IMR-90 (cell line): Measurements from ENCODE around the gene FA2H. TPM values are rescaled to one million over a fixed set of nuclear protein-coding genes. Genes with fewer than 3 reads are reported as not detected.

Experiments used
- ATAC-seq: fragments of 200-7000 bp; cut with Tn5 transposase; 2 replicates; pipeline ENCODE4 v1.9.1; 2020; ENCODE audit warnings: low read depth, mild to moderate bottlenecking, moderate library complexity
- BruUV-seq: library from RNA; stranded (reverse); fragments of 400-500 nt; replicated peaks from 2 replicates; lab custom pipeline; 2021; lab: Mats Ljungman, UMichigan
- CTCF ChIA-PET: fragments of 300-600 bp; formaldehyde crosslinking; extraction: SDS; loops from one replicate; lab custom pipeline; 2021; ENCODE audit warnings: antibody characterized with exemption; lab: Yijun Ruan, JAX
- POLR2A ChIA-PET: fragments of 300-600 bp; sonication (Branson Sonifier 250); formaldehyde crosslinking; loops from one replicate; lab custom pipeline; 2022; ENCODE audit warnings: antibody characterized with exemption; ENCODE audit not compliant: unreplicated experiment; lab: Charles Lee
- DNase-seq: peaks from one replicate; pipeline ENCODE4 v3.0.0; 2013
- H2AFZ ChIP-seq: replicated peaks from 2 replicates; pipeline ENCODE3; 2013; ENCODE audit warnings: low read length, mild to moderate bottlenecking; ENCODE audit not compliant: poor library complexity
- H2AK5ac ChIP-seq: 2 replicates; pipeline ENCODE4 v1.6.1; 2013; ENCODE audit warnings: low read depth, low read length, inconsistent platforms
- H2AK9ac ChIP-seq: replicated peaks from 2 replicates; pipeline ENCODE3; 2013; ENCODE audit warnings: mild to moderate bottlenecking, low read depth, low read length, moderate library complexity; ENCODE audit not compliant: poor library complexity
- H2BK120ac ChIP-seq: 2 replicates; pipeline ENCODE4 v1.6.1; 2013; ENCODE audit warnings: low read depth, low read length, inconsistent platforms
- H2BK15ac ChIP-seq: 3 replicates; pipeline ENCODE4 v1.6.1; 2013; ENCODE audit warnings: low read depth, low read length, inconsistent platforms
- H2BK20ac ChIP-seq: 2 replicates; pipeline ENCODE4 v1.6.1; 2013; ENCODE audit warnings: low read depth, mild to moderate bottlenecking, inconsistent platforms, low read length, moderate library complexity
- H2BK5ac ChIP-seq: 2 replicates; pipeline ENCODE4 v1.6.1; 2013; ENCODE audit warnings: mild to moderate bottlenecking, low read depth, low read length, inconsistent platforms; ENCODE audit not compliant: poor library complexity, severe bottlenecking
- H3K14ac ChIP-seq: replicated peaks from 2 replicates; pipeline ENCODE4 v1.6.1; 2013; ENCODE audit warnings: low read depth, low read length, inconsistent platforms
- H3K18ac ChIP-seq: 2 replicates; pipeline ENCODE4 v1.6.1; 2013; ENCODE audit warnings: low read depth, low read length, control low read depth
- H3K23ac ChIP-seq: 2 replicates; pipeline ENCODE4 v1.6.1; 2013; ENCODE audit warnings: low read depth, low read length, inconsistent platforms
- H3K27ac ChIP-seq: 2 replicates; pipeline ENCODE4 v1.5.1; 2013; ENCODE audit warnings: mild to moderate bottlenecking, control low read depth, low read length; ENCODE audit not compliant: insufficient read depth
- H3K27me3 ChIP-seq: 2 replicates; pipeline ENCODE4 v1.6.1; 2013; ENCODE audit warnings: low read length; ENCODE audit not compliant: control insufficient read depth, insufficient read depth
- H3K36me3 ChIP-seq: 2 replicates; pipeline ENCODE4 v1.6.1; 2013; ENCODE audit warnings: low read length, mixed read lengths; ENCODE audit not compliant: control insufficient read depth, insufficient read depth
- H3K4ac ChIP-seq: 2 replicates; pipeline ENCODE4 v1.6.1; 2013; ENCODE audit warnings: low read depth, low read length, inconsistent platforms
- H3K4me1 ChIP-seq: 2 replicates; pipeline ENCODE4 v1.6.1; 2013; ENCODE audit warnings: low read length, mixed read lengths; ENCODE audit not compliant: control insufficient read depth, insufficient read depth
- H3K4me2 ChIP-seq: 2 replicates; pipeline ENCODE4 v1.6.1; 2013; ENCODE audit warnings: low read depth, mild to moderate bottlenecking, control low read depth, low read length, moderate library complexity
- H3K4me3 ChIP-seq: 2 replicates; pipeline ENCODE4 v1.5.1; 2013; ENCODE audit warnings: low read depth, mild to moderate bottlenecking, control low read depth, low read length, moderate library complexity; ENCODE audit not compliant: insufficient read depth
- H3K56ac ChIP-seq: 2 replicates; pipeline ENCODE4 v1.6.1; 2013; ENCODE audit warnings: low read length, inconsistent platforms; ENCODE audit not compliant: insufficient read depth; ENCODE audit errors: extremely low read depth
- H3K79me1 ChIP-seq, 2 experiments: 2 replicates each; pipeline ENCODE4 v1.6.1; 2013; ENCODE audit warnings: low read length in 2 of 2, inconsistent platforms in 1 of 2, low read depth in 1 of 2
- H3K9ac ChIP-seq: 2 replicates; pipeline ENCODE4 v1.6.1; 2013; ENCODE audit warnings: low read depth, low read length, control low read depth
- H3K9me1 ChIP-seq: 2 replicates; pipeline ENCODE4 v1.6.1; 2013; ENCODE audit warnings: low read length, inconsistent platforms; ENCODE audit not compliant: insufficient read depth
- H3K9me3 ChIP-seq: 2 replicates; pipeline ENCODE4 v1.6.1; 2013; ENCODE audit warnings: low read length; ENCODE audit not compliant: control insufficient read depth, insufficient read depth
- H4K20me1 ChIP-seq: 2 replicates; pipeline ENCODE4 v1.6.1; 2013; ENCODE audit warnings: low read length, inconsistent platforms; ENCODE audit not compliant: insufficient read depth
- H4K5ac ChIP-seq: 2 replicates; pipeline ENCODE4 v1.6.1; 2013; ENCODE audit warnings: mild to moderate bottlenecking, low read depth, low read length, control low read depth
- H4K8ac ChIP-seq, 2 experiments: 2 replicates each; pipeline ENCODE4 v1.6.1; 2013; ENCODE audit warnings: low read depth in 2 of 2, low read length in 2 of 2, control low read depth in 1 of 2, inconsistent platforms in 1 of 2
- H4K91ac ChIP-seq: 2 replicates; pipeline ENCODE4 v1.6.1; 2013; ENCODE audit warnings: low read depth, low read length, inconsistent platforms; ENCODE audit not compliant: insufficient read depth
- SMC3 ChIP-seq: fragments of 150-350 bp; IDR thresholded peaks from 2 replicates; pipeline ENCODE4 v1.6.1; 2016; ENCODE audit warnings: low read depth, mild to moderate bottlenecking, antibody characterized with exemption, low read length, moderate library complexity
- WGBS, 2 experiments: methylation state at CpG; one replicate each; pipeline versions ENCODE4 v1.1.5 to v1.1.7; 2013; ENCODE audit warnings: missing lambda C conversion rate in 2 of 2; ENCODE audit not compliant: insufficient read length in 1 of 2; ENCODE audit errors: extremely low coverage in 2 of 2; 5-methylcytosine and 5-hydroxymethylcytosine counted together
- dilution Hi-C: fragments of 300-500 bp; cut with HindIII; formaldehyde crosslinking; loops from one replicate; pipeline ENCODE4 v1.14.3; 2018; ENCODE audit warnings: low sequenced_read_pairs; ENCODE audit not compliant: unreplicated experiment
- in situ Hi-C: fragments of 300-500 bp; cut with MboI; formaldehyde crosslinking; loops from 3 replicates; pipeline ENCODE4 v1.14.3; 2019; ENCODE audit warnings: low sequenced_read_pairs, inconsistent platforms, mixed read lengths
- intact Hi-C: fragments of 100-400 bp; cut with micrococcal nuclease; formaldehyde crosslinking; loops from 2 replicates; pipeline ENCODE4 v1.10.0; 2022
- polyA plus RNA-seq, 3 experiments: library from polyadenylated mRNA; depleted of rRNA; stranded (reverse); fragments of >200 nt; gene quantifications; 2 replicates each; pipeline ENCODE4 v1.2.3, GENCODE V29; 2012; ENCODE audit warnings: low replicate concordance in 1 of 3
- total RNA-seq: library from RNA; depleted of rRNA; stranded (reverse); fragments of >200 nt; gene quantifications from 2 replicates; pipeline ENCODE4 v1.2.3, GENCODE V29; 2012

Gene FA2H
- total and polyA plus RNA-seq, 2 of the 4 experiments (the other 2 are of a cell fraction), result not detected

DNA sequence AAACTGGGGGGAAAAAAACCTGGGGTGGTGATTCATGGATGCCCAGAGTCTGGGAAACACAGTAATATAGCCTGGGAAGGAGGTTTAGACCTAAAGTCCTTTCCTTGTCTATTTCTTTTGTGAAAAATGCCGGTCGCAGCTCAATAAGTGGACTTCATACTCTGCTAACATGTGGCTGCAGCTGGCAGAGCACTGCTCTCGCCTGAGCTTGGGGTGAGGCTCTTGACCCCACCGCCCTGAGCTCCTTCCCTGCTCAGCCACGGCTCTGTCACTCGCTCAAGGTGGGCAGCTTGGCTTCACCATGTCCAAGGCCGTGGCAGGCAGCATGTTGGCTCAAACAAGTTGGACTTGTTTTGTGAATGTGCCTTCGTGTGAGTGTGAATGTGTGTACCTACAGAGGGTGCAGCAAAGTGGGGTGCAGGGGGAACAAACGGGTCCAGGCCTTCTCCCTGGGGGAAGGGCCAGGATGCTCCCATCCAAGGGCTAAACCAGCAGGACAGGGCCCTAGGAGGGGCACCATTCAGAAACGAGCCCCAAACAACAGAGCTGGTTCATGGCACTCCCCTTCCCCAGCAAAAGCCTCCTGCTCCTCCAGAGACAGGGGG is 4.9 kb downstream of the FA2H start:
- no peak overlapping the region for H4K8ac ChIP-seq
- no peak overlapping the region for H2BK15ac ChIP-seq
- H3K79me1 ChIP-seq, result no peaks in the 10 kb centered on the region
- no peak overlapping the region for H3K27ac ChIP-seq
- H3K36me3 ChIP-seq, result no peaks in the 10 kb centered on the region
- H2AK5ac ChIP-seq, result no peak overlapping the region
- H2BK5ac ChIP-seq, result no peak overlapping the region
- ChIA-PET POLR2A (no interaction called here), CTCF (no interaction called here)
- H4K91ac ChIP-seq, result no peak overlapping the region
- no peak overlapping the region for H3K4me3 ChIP-seq
- no peak for TF ChIP-seq SMC3
- H2AFZ ChIP-seq, result peak overlapping the region; percentile 56
- in situ Hi-C loops, result loop anchor here (5.0 kb wide), 1 partner anchor 48 kb away; no protein-coding TSS in a partner anchor
- DNase-seq (no peak), ATAC-seq (no peak)
- no peak overlapping the region for H3K23ac ChIP-seq
- no peaks in the 10 kb centered on the region for H3K9me1 ChIP-seq
- no peak overlapping the region for H3K56ac ChIP-seq
- H3K9me3 ChIP-seq, result peaks cover 5% of the 10 kb centered on the region
- intact Hi-C loops, result no loop called here
- H3K4ac ChIP-seq, result no peak overlapping the region
- H2BK20ac ChIP-seq, result no peak overlapping the region
- BruUV-seq, result no TSS peak
- H3K18ac ChIP-seq, result no peak overlapping the region
- peaks cover 50% of the 10 kb centered on the region for H3K27me3 ChIP-seq
- no peaks in the 10 kb centered on the region for H4K20me1 ChIP-seq
- H2BK120ac ChIP-seq, result no peak overlapping the region
- no peaks in the 10 kb centered on the region; the same call in 1 of the 2 replicates for H3K4me1 ChIP-seq
- dilution Hi-C loops, result no loop called here
- WGBS, 2 experiments, result 52% methylated on average over 4 of the region's 10 CpGs; no CpG with 5 or more reads in 1 of the 2 experiments
- no peak overlapping the region for H2AK9ac ChIP-seq
- H3K14ac ChIP-seq, result no peak overlapping the region
- H3K4me2 ChIP-seq, result no peak overlapping the region
- no peak overlapping the region for H3K9ac ChIP-seq
- H4K5ac ChIP-seq, result no peak overlapping the region
